CMK (cell line): Measurements from ENCODE around the gene CD300LB.
"Not testable (repeated sequence)": the region's sequence is repeated elsewhere in the genome, so short reads cannot be mapped to it uniquely, and the experiment has no call there.

Source experiments
- DNase-seq: peaks from one replicate; pipeline ENCODE4 v3.0.0-alpha.2; 2010; ENCODE audit warnings: low read depth

The CD300LB gene

GRCh38 chr17:74490716-74491115 is 40.6 kb downstream of the CD300LB start:
- no peak for DNase-seq

- not testable (repeated sequence) for DNase-seq
Observed at GRCh38 chr17:74488276-74488675, 43.0 kb downstream of the CD300LB start.

DNA sequence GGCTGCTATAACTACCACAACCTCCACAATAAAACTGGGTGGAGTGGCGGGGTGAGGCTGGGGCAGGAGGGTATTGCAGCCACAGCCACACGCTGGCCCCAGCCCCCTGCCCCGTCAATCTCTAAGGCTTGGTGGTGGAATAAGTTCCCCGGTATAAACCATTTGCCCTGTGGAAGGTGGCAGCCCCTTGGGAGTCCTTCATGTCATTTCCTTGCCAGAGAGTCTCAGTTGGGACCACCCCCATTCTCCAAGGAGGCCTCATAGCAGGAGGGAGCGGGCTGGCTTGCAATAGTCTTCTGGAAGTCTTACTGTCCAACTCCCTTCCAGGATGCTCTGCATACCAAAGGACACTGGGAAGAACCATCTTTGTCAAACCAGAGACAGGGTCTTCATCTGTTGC is 45.4 kb downstream of the CD300LB start:
- DNase-seq: no peak

DNA sequence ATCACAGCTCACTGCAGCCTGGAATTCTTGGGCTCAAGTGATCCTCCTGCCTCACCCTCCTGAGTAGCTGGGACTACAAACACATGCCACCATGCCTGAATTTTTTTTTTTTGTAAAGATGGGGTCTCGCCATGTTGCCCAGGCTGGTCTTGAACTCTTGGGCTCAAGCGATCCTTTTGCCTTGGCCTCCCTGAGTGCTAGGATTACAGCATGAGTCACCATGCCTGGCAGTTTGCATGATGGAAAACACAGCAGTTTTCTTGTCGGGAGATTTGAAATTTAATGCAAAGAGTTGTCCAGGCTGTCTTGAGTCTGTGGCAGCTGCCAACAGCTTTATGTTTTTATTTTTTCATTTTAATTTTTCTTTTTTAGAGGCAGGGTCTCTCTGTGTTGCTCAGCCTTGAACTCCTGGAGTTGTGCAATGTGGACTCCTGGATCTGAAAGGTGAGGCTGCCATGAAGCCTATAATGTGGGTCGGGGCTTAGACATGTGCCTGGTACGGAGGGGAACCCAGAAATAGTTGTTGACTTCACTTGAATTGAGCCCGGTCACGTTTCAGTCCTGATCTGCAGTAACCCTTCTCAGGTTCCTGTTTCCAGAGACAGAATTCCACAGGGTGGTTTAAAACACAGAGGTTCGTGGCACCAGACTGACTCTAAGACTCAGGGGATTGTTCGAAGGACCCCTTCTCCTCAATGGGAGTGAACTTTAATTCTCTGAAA is 46.1 kb downstream of the CD300LB start:
- no peak for DNase-seq

GRCh38 chr17:74484066-74484465 is 47.2 kb downstream of the CD300LB start:
- no peak for DNase-seq

DNA sequence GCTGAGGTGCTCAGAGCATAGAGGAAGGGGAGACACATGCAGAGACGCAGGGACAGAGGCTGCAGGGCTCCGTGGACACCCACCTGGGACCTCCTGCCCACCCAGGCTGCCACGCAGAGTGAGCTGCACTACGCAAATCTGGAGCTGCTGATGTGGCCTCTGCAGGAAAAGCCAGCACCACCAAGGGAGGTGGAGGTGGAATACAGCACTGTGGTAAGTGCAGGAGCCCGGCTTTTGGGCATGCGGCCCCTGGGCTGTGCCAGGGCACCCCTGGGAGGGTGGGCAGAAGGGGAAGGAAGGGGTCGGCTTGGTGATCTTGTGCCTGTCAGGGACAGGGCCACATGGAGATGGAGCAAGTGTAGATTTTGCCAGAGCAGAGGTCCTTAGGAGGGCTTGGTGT is 49.7 kb downstream of the CD300LB start:
- DNase-seq: no peak

- DNase-seq: no peak
Observed at GRCh38 chr17:74480290-74480689, 51.0 kb downstream of the CD300LB start.

DNA sequence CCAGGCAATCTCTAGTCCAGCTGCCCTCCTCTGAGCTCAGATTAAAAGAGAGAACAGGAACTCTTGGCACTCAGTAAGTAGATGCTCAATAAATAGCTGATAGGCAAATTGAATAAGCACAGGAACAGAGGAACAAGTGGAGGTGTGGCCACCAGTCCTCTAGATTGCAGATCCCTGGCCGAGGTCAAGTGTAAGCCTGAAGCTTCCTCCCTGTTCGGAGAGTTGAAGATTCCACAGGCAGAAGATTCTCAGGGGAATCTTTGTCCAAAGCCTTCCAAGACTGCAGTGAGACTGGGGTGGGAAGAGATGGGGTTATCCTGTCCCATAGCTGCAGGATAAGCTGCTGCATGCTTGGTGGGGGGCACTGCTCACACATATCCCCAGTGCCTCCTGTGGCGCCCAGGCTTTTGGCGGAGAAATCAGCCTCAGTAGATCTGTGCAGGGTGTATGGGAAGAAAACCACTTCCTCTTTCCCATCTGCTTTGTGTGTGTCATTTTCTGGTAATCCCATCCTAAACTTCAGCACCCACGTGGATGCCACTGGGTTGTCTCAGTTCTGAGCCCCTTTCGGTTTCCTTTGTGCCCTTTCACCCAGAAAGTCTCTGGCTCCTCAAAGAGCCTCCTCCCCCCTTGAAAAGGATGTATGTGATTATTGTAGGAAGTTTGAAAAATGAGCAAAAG is 52.7 kb downstream of the CD300LB start:
- no peak for DNase-seq

DNA sequence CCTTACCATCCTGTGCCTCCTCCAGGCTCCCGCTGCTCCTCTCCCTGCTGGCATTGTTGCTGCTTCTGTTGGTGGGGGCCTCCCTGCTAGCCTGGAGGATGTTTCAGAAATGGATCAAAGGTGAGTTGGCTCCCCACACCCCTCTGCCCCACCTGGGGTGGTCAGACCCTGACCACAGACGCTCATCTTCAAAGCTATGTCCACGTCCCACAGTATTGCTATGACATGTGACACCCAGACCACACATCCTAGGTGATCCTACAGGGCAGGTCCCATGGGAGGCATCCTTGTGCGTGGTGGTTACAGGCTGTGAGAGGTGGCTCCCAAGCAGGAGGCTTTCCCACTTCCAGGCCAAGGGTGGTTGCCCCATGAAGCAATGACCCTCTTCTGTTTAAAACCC is 53.9 kb downstream of the CD300LB start:
- no peak for DNase-seq

- no peak for DNase-seq
Observed at GRCh38 chr17:74475189-74475588, 56.1 kb downstream of the CD300LB start.

DNA sequence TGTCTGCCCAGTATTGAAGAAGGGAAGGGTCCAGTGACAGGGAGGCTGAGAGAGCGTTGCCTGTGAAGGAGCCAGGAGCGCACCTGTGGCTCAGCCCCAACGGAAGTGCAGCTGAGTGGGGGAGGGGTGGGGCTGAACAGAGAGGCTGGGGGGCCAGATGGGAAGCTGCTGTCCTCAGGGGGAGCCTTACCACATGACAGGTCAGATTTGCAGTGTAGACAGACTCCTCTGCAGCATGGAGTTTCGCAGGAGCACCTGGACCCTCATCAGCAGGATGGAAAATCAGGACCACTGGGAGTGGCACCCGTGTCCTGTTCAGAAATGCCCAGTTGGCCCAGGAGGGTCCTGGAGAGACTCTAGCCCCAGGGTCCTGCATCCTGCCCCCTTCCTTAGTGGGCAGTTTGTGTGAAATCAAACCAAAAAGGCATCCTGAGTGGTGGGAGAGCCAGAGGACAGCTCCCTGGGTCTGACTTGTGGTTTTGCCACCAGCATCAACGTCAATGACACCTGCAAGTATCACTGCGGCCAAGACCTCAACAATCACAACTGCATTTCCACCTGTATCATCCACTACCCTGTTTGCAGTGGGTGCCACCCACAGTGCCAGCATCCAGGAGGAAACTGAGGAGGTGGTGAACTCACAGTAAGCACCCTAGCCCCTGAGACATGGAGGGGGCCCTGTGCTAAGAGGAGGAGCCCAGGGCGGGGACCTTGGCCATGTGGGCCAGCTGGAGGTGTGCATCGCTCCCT is 57.1 kb downstream of the CD300LB start:
- no peak for DNase-seq

- DNase-seq: no peak
Observed at GRCh38 chr17:74473294-74473693, 58.0 kb downstream of the CD300LB start.

DNA sequence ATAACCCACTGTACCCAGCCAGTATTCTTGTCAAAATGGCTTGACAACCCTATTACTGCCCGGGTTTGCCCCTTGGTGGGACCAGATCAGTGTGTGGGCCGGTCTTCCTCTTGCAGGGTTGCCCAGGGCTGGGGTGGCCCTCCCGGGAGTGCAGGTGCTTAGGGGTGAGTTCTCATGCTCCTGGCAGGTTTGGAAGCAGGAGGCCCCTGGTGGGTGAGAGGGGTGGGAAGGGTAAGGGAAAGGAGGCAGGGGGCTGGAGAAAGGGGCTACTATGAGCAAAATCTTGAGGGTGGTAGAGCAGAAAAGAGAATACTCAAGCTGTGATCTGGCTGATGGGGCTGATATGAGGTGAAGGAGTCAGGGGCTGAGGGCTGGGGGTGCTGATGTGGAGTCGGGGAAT is 58.4 kb downstream of the CD300LB start:
- DNase-seq: no peak

DNA sequence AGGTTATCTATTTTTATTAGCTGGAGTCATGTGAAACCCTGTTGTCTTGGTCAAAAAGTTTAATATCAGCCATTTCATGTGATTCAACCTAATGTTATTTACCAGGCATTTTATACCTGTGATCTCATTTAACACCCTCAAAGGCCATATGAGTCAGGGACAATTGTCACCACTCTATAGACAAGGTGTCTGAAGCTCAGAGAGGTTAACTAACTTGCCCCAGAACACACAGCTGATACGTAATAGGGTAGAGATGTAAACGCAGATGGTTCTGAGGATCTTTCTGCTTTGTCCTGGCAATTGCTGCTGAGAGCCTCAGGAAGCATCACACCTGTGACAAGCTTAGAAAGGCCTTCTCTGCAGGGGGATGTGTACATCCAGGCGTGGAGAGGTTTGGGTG is 59.9 kb downstream of the CD300LB start:
- no peak for DNase-seq
